ENCODE measurements around the gene CSN3.

DNA sequence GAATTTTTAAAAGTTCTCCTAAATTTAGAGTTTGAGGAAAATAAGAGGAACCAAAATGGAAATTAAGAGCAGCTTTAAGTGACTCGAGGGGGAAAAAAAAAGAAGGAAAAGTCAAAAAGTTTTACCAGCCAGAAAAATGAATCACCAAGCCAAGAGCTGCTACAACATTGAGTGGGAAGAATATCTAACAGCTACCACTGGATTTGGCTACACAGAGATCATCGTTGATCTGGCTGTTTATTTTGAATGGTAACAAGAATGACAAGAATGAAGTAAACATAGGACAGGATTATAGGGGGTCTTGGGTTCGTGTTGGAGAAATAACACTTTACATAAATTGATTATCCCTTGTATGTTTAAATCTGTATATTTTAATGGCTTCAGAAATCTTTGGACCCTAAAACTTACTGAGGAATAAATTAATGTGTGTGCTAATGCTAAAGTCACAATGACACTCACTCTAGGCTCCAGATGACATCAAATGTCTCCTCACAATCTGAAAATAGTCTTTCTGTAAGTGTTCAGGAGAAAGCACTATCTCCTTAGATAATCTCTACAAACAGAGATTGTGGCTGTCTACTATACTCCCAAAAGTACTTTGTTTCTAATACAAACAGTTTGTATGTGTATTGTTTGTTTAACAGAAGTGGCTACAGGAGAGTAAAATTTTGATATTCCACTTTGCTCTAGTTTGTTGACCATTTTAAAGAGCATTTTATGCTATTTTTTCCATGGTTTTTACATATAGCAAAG lies 3.1 kb upstream of the CSN3 start:
- TF ChIP-seq CTCF (IDR thresholded peaks at IDR 0.05) (no peak), POLR2AphosphoS5 (IDR thresholded peaks at IDR 0.05) (no peak)
